NCI-H1417 (cell line): Measurements from ENCODE around the gene PML.

Source experiments
- DNase-seq, 3 experiments: peaks; one replicate each; lab custom pipeline; 2025; lab: John Stamatoyannopoulos, UW

The PML gene

GRCh38 chr15:74007820-74008371 is 13.4 kb downstream of the PML start:
- DNase-seq = peak in 1 of 3 experiments; percentile 23

GRCh38 chr15:74008901-74009300 is 14.4 kb downstream of the PML start:
- no peak for DNase-seq

- DNase-seq = no peak
Measured at GRCh38 chr15:74010929-74011540, 16.5 kb downstream of the PML start.

GRCh38 chr15:74011610-74012009 is 17.1 kb downstream of the PML start:
- DNase-seq = no peak

- DNase-seq = no peak
Measured at GRCh38 chr15:74013374-74013894, 18.9 kb downstream of the PML start.

- DNase-seq = no peak
Measured at GRCh38 chr15:74019734-74020133, 25.2 kb downstream of the PML start.

GRCh38 chr15:74022706-74023470 is 28.4 kb downstream of the PML start:
- no peak for DNase-seq

- no peak for DNase-seq
Measured at GRCh38 chr15:74024687-74025086, 30.2 kb downstream of the PML start.

GRCh38 chr15:74025436-74025835 is 30.9 kb downstream of the PML start:
- DNase-seq = no peak

GRCh38 chr15:74027688-74028087 is 33.2 kb downstream of the PML start:
- peak; percentile 13 to 85 (median 61) for DNase-seq

GRCh38 chr15:74028646-74029045 is 34.1 kb downstream of the PML start:
- DNase-seq = no peak

- DNase-seq = no peak
Measured at GRCh38 chr15:74032046-74032445, 37.5 kb downstream of the PML start.

GRCh38 chr15:74032606-74033561 is 38.4 kb downstream of the PML start:
- no peak for DNase-seq

GRCh38 chr15:74034206-74034755 is 39.8 kb downstream of the PML start:
- no peak for DNase-seq

GRCh38 chr15:74035121-74036017 is 40.9 kb downstream of the PML start:
- peak in 1 of 3 experiments; percentile 65 for DNase-seq

GRCh38 chr15:74036271-74037170 is 42.0 kb downstream of the PML start:
- DNase-seq = peak; percentile 18 to 85 (median 61)

GRCh38 chr15:74037171-74038117 is 42.9 kb downstream of the PML start:
- DNase-seq = peak in 1 of 3 experiments; percentile 53
